IMR-90 (cell line): ENCODE results near the gene DENND2D. TPM values are rescaled to one million over a fixed set of nuclear protein-coding genes. Genes with fewer than 3 reads are reported as not detected.

ENCODE experiments used
- ATAC-seq: fragments of 200-7000 bp; cut with Tn5 transposase; 2 replicates; pipeline ENCODE4 v1.9.1; 2020; ENCODE audit warnings: low read depth, mild to moderate bottlenecking, moderate library complexity
- BruUV-seq: library from RNA; stranded (reverse); fragments of 400-500 nt; replicated peaks from 2 replicates; lab custom pipeline; 2021; lab: Mats Ljungman, UMichigan
- CTCF ChIA-PET: fragments of 300-600 bp; formaldehyde crosslinking; extraction: SDS; loops from one replicate; lab custom pipeline; 2021; ENCODE audit warnings: antibody characterized with exemption; lab: Yijun Ruan, JAX
- POLR2A ChIA-PET: fragments of 300-600 bp; sonication (Branson Sonifier 250); formaldehyde crosslinking; loops from one replicate; lab custom pipeline; 2022; ENCODE audit warnings: antibody characterized with exemption; ENCODE audit not compliant: unreplicated experiment; lab: Charles Lee
- DNase-seq: peaks from one replicate; pipeline ENCODE4 v3.0.0; 2013
- H2AFZ ChIP-seq: replicated peaks from 2 replicates; pipeline ENCODE3; 2013; ENCODE audit warnings: low read length, mild to moderate bottlenecking; ENCODE audit not compliant: poor library complexity
- H2AK5ac ChIP-seq: 2 replicates; pipeline ENCODE4 v1.6.1; 2013; ENCODE audit warnings: low read depth, low read length, inconsistent platforms
- H2AK9ac ChIP-seq: replicated peaks from 2 replicates; pipeline ENCODE3; 2013; ENCODE audit warnings: mild to moderate bottlenecking, low read depth, low read length, moderate library complexity; ENCODE audit not compliant: poor library complexity
- H2BK120ac ChIP-seq: 2 replicates; pipeline ENCODE4 v1.6.1; 2013; ENCODE audit warnings: low read depth, low read length, inconsistent platforms
- H2BK15ac ChIP-seq: 3 replicates; pipeline ENCODE4 v1.6.1; 2013; ENCODE audit warnings: low read depth, low read length, inconsistent platforms
- H2BK20ac ChIP-seq: 2 replicates; pipeline ENCODE4 v1.6.1; 2013; ENCODE audit warnings: low read depth, mild to moderate bottlenecking, inconsistent platforms, low read length, moderate library complexity
- H2BK5ac ChIP-seq: 2 replicates; pipeline ENCODE4 v1.6.1; 2013; ENCODE audit warnings: mild to moderate bottlenecking, low read depth, low read length, inconsistent platforms; ENCODE audit not compliant: poor library complexity, severe bottlenecking
- H3K14ac ChIP-seq: replicated peaks from 2 replicates; pipeline ENCODE4 v1.6.1; 2013; ENCODE audit warnings: low read depth, low read length, inconsistent platforms
- H3K18ac ChIP-seq: 2 replicates; pipeline ENCODE4 v1.6.1; 2013; ENCODE audit warnings: low read depth, low read length, control low read depth
- H3K23ac ChIP-seq: 2 replicates; pipeline ENCODE4 v1.6.1; 2013; ENCODE audit warnings: low read depth, low read length, inconsistent platforms
- H3K27ac ChIP-seq: 2 replicates; pipeline ENCODE4 v1.5.1; 2013; ENCODE audit warnings: mild to moderate bottlenecking, control low read depth, low read length; ENCODE audit not compliant: insufficient read depth
- H3K27me3 ChIP-seq: 2 replicates; pipeline ENCODE4 v1.6.1; 2013; ENCODE audit warnings: low read length; ENCODE audit not compliant: control insufficient read depth, insufficient read depth
- H3K36me3 ChIP-seq: 2 replicates; pipeline ENCODE4 v1.6.1; 2013; ENCODE audit warnings: low read length, mixed read lengths; ENCODE audit not compliant: control insufficient read depth, insufficient read depth
- H3K4ac ChIP-seq: 2 replicates; pipeline ENCODE4 v1.6.1; 2013; ENCODE audit warnings: low read depth, low read length, inconsistent platforms
- H3K4me1 ChIP-seq: 2 replicates; pipeline ENCODE4 v1.6.1; 2013; ENCODE audit warnings: low read length, mixed read lengths; ENCODE audit not compliant: control insufficient read depth, insufficient read depth
- H3K4me2 ChIP-seq: 2 replicates; pipeline ENCODE4 v1.6.1; 2013; ENCODE audit warnings: low read depth, mild to moderate bottlenecking, control low read depth, low read length, moderate library complexity
- H3K4me3 ChIP-seq: 2 replicates; pipeline ENCODE4 v1.5.1; 2013; ENCODE audit warnings: low read depth, mild to moderate bottlenecking, control low read depth, low read length, moderate library complexity; ENCODE audit not compliant: insufficient read depth
- H3K56ac ChIP-seq: 2 replicates; pipeline ENCODE4 v1.6.1; 2013; ENCODE audit warnings: low read length, inconsistent platforms; ENCODE audit not compliant: insufficient read depth; ENCODE audit errors: extremely low read depth
- H3K79me1 ChIP-seq, 2 experiments: 2 replicates each; pipeline ENCODE4 v1.6.1; 2013; ENCODE audit warnings: low read length in 2 of 2, inconsistent platforms in 1 of 2, low read depth in 1 of 2
- H3K9ac ChIP-seq: 2 replicates; pipeline ENCODE4 v1.6.1; 2013; ENCODE audit warnings: low read depth, low read length, control low read depth
- H3K9me1 ChIP-seq: 2 replicates; pipeline ENCODE4 v1.6.1; 2013; ENCODE audit warnings: low read length, inconsistent platforms; ENCODE audit not compliant: insufficient read depth
- H3K9me3 ChIP-seq: 2 replicates; pipeline ENCODE4 v1.6.1; 2013; ENCODE audit warnings: low read length; ENCODE audit not compliant: control insufficient read depth, insufficient read depth
- H4K20me1 ChIP-seq: 2 replicates; pipeline ENCODE4 v1.6.1; 2013; ENCODE audit warnings: low read length, inconsistent platforms; ENCODE audit not compliant: insufficient read depth
- H4K5ac ChIP-seq: 2 replicates; pipeline ENCODE4 v1.6.1; 2013; ENCODE audit warnings: mild to moderate bottlenecking, low read depth, low read length, control low read depth
- H4K8ac ChIP-seq, 2 experiments: 2 replicates each; pipeline ENCODE4 v1.6.1; 2013; ENCODE audit warnings: low read depth in 2 of 2, low read length in 2 of 2, control low read depth in 1 of 2, inconsistent platforms in 1 of 2
- H4K91ac ChIP-seq: 2 replicates; pipeline ENCODE4 v1.6.1; 2013; ENCODE audit warnings: low read depth, low read length, inconsistent platforms; ENCODE audit not compliant: insufficient read depth
- BHLHE40 ChIP-seq: fragments of 150-350 bp; IDR thresholded peaks from 2 replicates; pipeline ENCODE4 v1.6.1; 2016; ENCODE audit warnings: mild to moderate bottlenecking, low read depth, low read length
- CEBPB ChIP-seq: IDR thresholded peaks from 2 replicates; pipeline ENCODE4 v1.6.1; 2012; ENCODE audit warnings: low read depth, low read length, improper control_type of control experiment
- CHD1 ChIP-seq: IDR thresholded peaks from 2 replicates; pipeline ENCODE4 v1.6.1; 2012; ENCODE audit warnings: low read depth, low read length, improper control_type of control experiment
- CTCF ChIP-seq: conservative IDR thresholded peaks from 2 replicates; pipeline ENCODE4 v1.5.1; 2012; ENCODE audit warnings: mild to moderate bottlenecking, low read depth, low read length, improper control_type of control experiment
- ELK1 ChIP-seq: fragments of 150-350 bp; IDR thresholded peaks from 2 replicates; pipeline ENCODE4 v1.6.1; 2016; ENCODE audit warnings: low read depth, mild to moderate bottlenecking, low read length, moderate library complexity, borderline replicate concordance
- FOS ChIP-seq: fragments of 150-350 bp; IDR thresholded peaks from 2 replicates; pipeline ENCODE4 v1.6.1; 2016; ENCODE audit warnings: low read depth, low read length
- MAZ ChIP-seq: IDR thresholded peaks from 2 replicates; pipeline ENCODE4 v1.6.1; 2012; ENCODE audit warnings: low read depth, mild to moderate bottlenecking, low read length, improper control_type of control experiment, moderate library complexity, borderline replicate concordance
- MXI1 ChIP-seq: IDR thresholded peaks from 2 replicates; pipeline ENCODE4 v1.6.1; 2012; ENCODE audit warnings: low read depth, mild to moderate bottlenecking, low read length, moderate library complexity, borderline replicate concordance
- NFE2L2 ChIP-seq: fragments of 150-350 bp; IDR thresholded peaks from 2 replicates; pipeline ENCODE4 v1.6.1; 2016; ENCODE audit warnings: low read depth, mild to moderate bottlenecking, low read length
- POLR2A ChIP-seq: IDR thresholded peaks from 2 replicates; pipeline ENCODE4 v1.6.1; 2012; ENCODE audit warnings: mild to moderate bottlenecking, low read depth, low read length
- RAD21 ChIP-seq: IDR thresholded peaks from 2 replicates; pipeline ENCODE4 v1.6.1; 2012; ENCODE audit warnings: low read length, improper control_type of control experiment
- RCOR1 ChIP-seq: IDR thresholded peaks from 2 replicates; pipeline ENCODE4 v1.6.1; 2012; ENCODE audit warnings: mild to moderate bottlenecking, low read length, improper control_type of control experiment; ENCODE audit not compliant: insufficient replicate concordance
- RFX5 ChIP-seq: IDR thresholded peaks from 2 replicates; pipeline ENCODE4 v1.8.0; 2012; ENCODE audit warnings: low read depth, mild to moderate bottlenecking, low read length, moderate library complexity
- SMC3 ChIP-seq: fragments of 150-350 bp; IDR thresholded peaks from 2 replicates; pipeline ENCODE4 v1.6.1; 2016; ENCODE audit warnings: low read depth, mild to moderate bottlenecking, antibody characterized with exemption, low read length, moderate library complexity
- USF2 ChIP-seq: fragments of 150-350 bp; IDR thresholded peaks from 2 replicates; pipeline ENCODE4 v1.6.1; 2017; ENCODE audit warnings: mild to moderate bottlenecking, antibody characterized with exemption, low read length, low read depth
- WGBS, 2 experiments: methylation state at CpG; one replicate each; pipeline versions ENCODE4 v1.1.5 to v1.1.7; 2013; ENCODE audit warnings: missing lambda C conversion rate in 2 of 2; ENCODE audit not compliant: insufficient read length in 1 of 2; ENCODE audit errors: extremely low coverage in 2 of 2; 5-methylcytosine and 5-hydroxymethylcytosine counted together
- dilution Hi-C: fragments of 300-500 bp; cut with HindIII; formaldehyde crosslinking; loops from one replicate; pipeline ENCODE4 v1.14.3; 2018; ENCODE audit warnings: low sequenced_read_pairs; ENCODE audit not compliant: unreplicated experiment
- in situ Hi-C: fragments of 300-500 bp; cut with MboI; formaldehyde crosslinking; loops from 3 replicates; pipeline ENCODE4 v1.14.3; 2019; ENCODE audit warnings: low sequenced_read_pairs, inconsistent platforms, mixed read lengths
- intact Hi-C: fragments of 100-400 bp; cut with micrococcal nuclease; formaldehyde crosslinking; loops from 2 replicates; pipeline ENCODE4 v1.10.0; 2022
- polyA plus RNA-seq, 3 experiments: library from polyadenylated mRNA; depleted of rRNA; stranded (reverse); fragments of >200 nt; gene quantifications; 2 replicates each; pipeline ENCODE4 v1.2.3, GENCODE V29; 2012; ENCODE audit warnings: low replicate concordance in 1 of 3
- total RNA-seq: library from RNA; depleted of rRNA; stranded (reverse); fragments of >200 nt; gene quantifications from 2 replicates; pipeline ENCODE4 v1.2.3, GENCODE V29; 2012

The DENND2D gene
- total and polyA plus RNA-seq, 2 of the 4 experiments (the other 2 are of a cell fraction): 0.86 to 0.90 TPM

- Histone ChIP-seq H4K5ac (no peak overlapping the region), H3K9me1 (no peaks in the 10 kb centered on the region), H2AFZ (no peak overlapping the region), H3K14ac (no peak overlapping the region), H3K4me2 (no peak overlapping the region), H3K4me3 (no peak overlapping the region), H3K18ac (no peak overlapping the region), H3K9me3 (no peaks in the 10 kb centered on the region), H2BK20ac (no peak overlapping the region), H3K23ac (no peak overlapping the region), H3K9ac (no peak overlapping the region), H2AK5ac (no peak overlapping the region), H3K27me3 (no peaks in the 10 kb centered on the region), H3K36me3 (no peaks in the 10 kb centered on the region), H4K20me1 (no peaks in the 10 kb centered on the region), H2BK120ac (no peak overlapping the region), H4K8ac (no peak overlapping the region), H3K27ac (no peak overlapping the region), H4K91ac (no peak overlapping the region), H3K79me1 (no peaks in the 10 kb centered on the region), H3K4ac (no peak overlapping the region), H3K4me1 (peaks cover 3% of the 10 kb centered on the region; the same call in 1 of the 2 replicates), H2AK9ac (no peak overlapping the region), H3K56ac (no peak overlapping the region), H2BK5ac (no peak overlapping the region), H2BK15ac (no peak overlapping the region)
- dilution Hi-C loops (no loop called here), in situ Hi-C loops (loop anchor here (5.0 to 10.0 kb wide), 4 partner anchors 115 to 545 kb away; no protein-coding TSS in a partner anchor), intact Hi-C loops (loop anchor here (5.0 to 10.0 kb wide), 2 partner anchors 185 to 548 kb away; no protein-coding TSS in a partner anchor)
- no TSS peak for BruUV-seq
- CTCF ChIA-PET: interaction anchor here (0.7 kb wide), 1 partner anchor 34 kb away, joined by 3 read pairs; no protein-coding TSS in a partner anchor
- POLR2A ChIA-PET: interaction anchor here (0.5 kb wide), 1 partner anchor 10 kb away, joined by 5 read pairs; no protein-coding TSS in a partner anchor
- ATAC-seq: no peak
- no peak for DNase-seq
- WGBS, 2 experiments: no CpG with 5 or more reads among the region's 5 CpGs
- TF ChIP-seq CEBPB (no peak), MXI1 (no peak), ELK1 (no peak), BHLHE40 (no peak), USF2 (no peak), CTCF (no peak), RAD21 (no peak), SMC3 (no peak), RFX5 (no peak), POLR2A (no peak), CHD1 (no peak), NFE2L2 (no peak), MAZ (no peak), FOS (no peak), RCOR1 (no peak)
Measured at GRCh38 chr1:111219557-111220286, 19.3 kb upstream of the DENND2D start.
